Mesenchymal stem cell (in vitro differentiated cells and primary cell): ENCODE data around the gene ARPC4.

ENCODE experiments used
- DNase-seq: peaks from one replicate; pipeline ENCODE4 v3.0.0-alpha.2; 2013
- H2AFZ ChIP-seq: one replicate; pipeline ENCODE4 v1.6.1; 2013; ENCODE audit warnings: low read depth, mild to moderate bottlenecking, control low read depth, inconsistent platforms, low read length, moderate library complexity
- H2AK5ac ChIP-seq: 2 replicates; pipeline ENCODE4 v1.6.1; 2013; ENCODE audit warnings: low read length, moderate library complexity, mild to moderate bottlenecking, inconsistent platforms; ENCODE audit not compliant: severe bottlenecking
- H2BK120ac ChIP-seq: one replicate; pipeline ENCODE4 v1.6.1; 2013; ENCODE audit warnings: low read depth, mild to moderate bottlenecking, inconsistent platforms, low read length, moderate library complexity
- H2BK12ac ChIP-seq, 2 experiments: one replicate each; pipeline ENCODE4 v1.6.1; 2013; ENCODE audit warnings: inconsistent platforms in 2 of 2, low read length in 2 of 2, mild to moderate bottlenecking in 2 of 2, moderate library complexity in 2 of 2, control low read depth in 1 of 2
- H2BK15ac ChIP-seq: one replicate; pipeline ENCODE4 v1.6.1; 2013; ENCODE audit warnings: mild to moderate bottlenecking, low read depth, inconsistent platforms; ENCODE audit not compliant: poor library complexity, severe bottlenecking
- H2BK5ac ChIP-seq: 2 replicates; pipeline ENCODE4 v1.6.1; 2013; ENCODE audit warnings: low read depth, mild to moderate bottlenecking, low read length, control low read depth, inconsistent platforms; ENCODE audit not compliant: poor library complexity, severe bottlenecking
- H3K14ac ChIP-seq, 2 experiments: one replicate each; pipeline ENCODE4 v1.6.1; 2013; ENCODE audit warnings: inconsistent platforms in 2 of 2, low read length in 2 of 2, control low read depth in 1 of 2, mild to moderate bottlenecking in 1 of 2, moderate library complexity in 1 of 2
- H3K18ac ChIP-seq, 2 experiments: one replicate each; pipeline ENCODE4 v1.6.1; 2013; ENCODE audit warnings: inconsistent platforms in 2 of 2, low read length in 2 of 2, control low read depth in 1 of 2, low read depth in 1 of 2, mild to moderate bottlenecking in 1 of 2
- H3K23ac ChIP-seq, 2 experiments: one replicate each; pipeline ENCODE4 v1.6.1; 2013; ENCODE audit warnings: inconsistent platforms in 2 of 2, low read length in 2 of 2, mild to moderate bottlenecking in 2 of 2, moderate library complexity in 2 of 2, control low read depth in 1 of 2
- H3K27ac ChIP-seq: 2 replicates; pipeline ENCODE4 v1.5.1; 2013; ENCODE audit warnings: mild to moderate bottlenecking, moderate library complexity, low read length, control low read depth, inconsistent platforms; ENCODE audit not compliant: poor library complexity, severe bottlenecking
- H3K27me3 ChIP-seq, 2 experiments: 2 replicates each; pipeline versions ENCODE4 v1.6.1 to v1.7.0; 2013; ENCODE audit warnings: low read length in 2 of 2, mild to moderate bottlenecking in 2 of 2, moderate library complexity in 2 of 2, control low read depth in 1 of 2, inconsistent platforms in 1 of 2; ENCODE audit not compliant: control insufficient read depth in 1 of 2, insufficient read depth in 1 of 2
- H3K36me3 ChIP-seq, 2 experiments: 2 replicates each; pipeline versions ENCODE4 v1.6.1 to v1.7.0; 2013; ENCODE audit warnings: low read length in 2 of 2, control low read depth in 1 of 2, inconsistent platforms in 1 of 2, low read depth in 1 of 2, mild to moderate bottlenecking in 1 of 2; ENCODE audit not compliant: insufficient read depth in 2 of 2, control insufficient read depth in 1 of 2
- H3K4ac ChIP-seq, 2 experiments: one replicate each; pipeline ENCODE4 v1.6.1; 2013; ENCODE audit warnings: inconsistent platforms in 2 of 2, low read length in 2 of 2, mild to moderate bottlenecking in 2 of 2, moderate library complexity in 2 of 2, control low read depth in 1 of 2, low read depth in 1 of 2
- H3K4me1 ChIP-seq: 2 replicates; pipeline ENCODE4 v1.6.1; 2013; ENCODE audit warnings: low read depth, low read length, control low read depth; ENCODE audit not compliant: control insufficient read depth, insufficient read depth
- H3K4me2 ChIP-seq: 2 replicates; pipeline ENCODE4 v1.6.1; 2013; ENCODE audit warnings: low read length, mild to moderate bottlenecking, inconsistent platforms; ENCODE audit not compliant: poor library complexity, severe bottlenecking
- H3K4me3 ChIP-seq, 2 experiments: 2 replicates each; pipeline versions ENCODE4 v1.5.1 to v1.7.0; 2013; ENCODE audit warnings: low read length in 2 of 2, mild to moderate bottlenecking in 2 of 2, control low read depth in 1 of 2, low read depth in 1 of 2; ENCODE audit not compliant: insufficient read depth in 1 of 2
- H3K79me1 ChIP-seq: replicated peaks from 2 replicates; pipeline ENCODE4 v1.6.1; 2013; ENCODE audit warnings: mild to moderate bottlenecking, control low read depth, low read length, inconsistent platforms; ENCODE audit not compliant: poor library complexity, severe bottlenecking
- H3K9ac ChIP-seq: 2 replicates; pipeline ENCODE4 v1.7.0; 2013; ENCODE audit warnings: mild to moderate bottlenecking, low read length, moderate library complexity
- H3K9me3 ChIP-seq: 2 replicates; pipeline ENCODE4 v1.7.0; 2013; ENCODE audit warnings: mild to moderate bottlenecking, low read length; ENCODE audit not compliant: control insufficient read depth
- H4K8ac ChIP-seq: one replicate; pipeline ENCODE4 v1.6.1; 2013; ENCODE audit warnings: inconsistent platforms, mild to moderate bottlenecking, low read length, moderate library complexity
- H4K91ac ChIP-seq: one replicate; pipeline ENCODE4 v1.6.1; 2013; ENCODE audit warnings: mild to moderate bottlenecking, low read length, inconsistent platforms
- WGBS: methylation state at CpG from one replicate; pipeline ENCODE4 v1.1.7; 2013; ENCODE audit warnings: mixed read lengths; 5-methylcytosine and 5-hydroxymethylcytosine counted together

The ARPC4 gene

DNA sequence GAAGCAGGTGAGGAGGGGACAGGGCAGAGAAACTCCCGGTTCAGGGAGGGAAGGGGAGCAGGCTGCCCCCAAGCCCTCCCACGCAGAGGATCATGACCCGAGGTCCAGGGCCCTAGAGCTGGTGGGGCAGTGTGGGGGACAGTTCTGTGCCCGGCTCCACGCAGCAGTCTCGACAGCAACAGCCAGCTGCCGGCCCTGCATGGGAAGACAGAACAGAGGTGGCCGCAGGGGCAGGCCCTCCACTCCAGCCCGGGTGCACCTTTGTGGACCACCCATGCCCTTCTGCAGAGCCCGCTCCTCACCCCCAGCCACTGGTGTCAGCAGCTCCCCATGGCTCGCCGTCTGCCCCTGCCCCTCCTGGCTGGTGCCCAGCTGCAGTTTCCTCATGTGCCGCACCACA, 35.5 kb upstream of the ARPC4 start:
- Histone ChIP-seq H3K27me3 (no peaks in the 10 kb centered on the region), H3K9me3 (no peaks in the 10 kb centered on the region), H2BK12ac (no peak overlapping the region), H3K18ac (no peak overlapping the region), H3K23ac (no peak overlapping the region), H2BK5ac (no peak overlapping the region), H2AFZ (no peak overlapping the region), H3K79me1 (peaks cover 10% of the 10 kb centered on the region), H2AK5ac (no peak overlapping the region), H2BK120ac (no peak overlapping the region), H3K14ac (no peak overlapping the region), H3K36me3 (peaks cover 55 to 81% of the 10 kb centered on the region in 2 experiments), H3K4ac (no peak overlapping the region), H3K4me1 (peaks cover 5% of the 10 kb centered on the region), H3K27ac (no peak overlapping the region), H3K4me3 (no peak overlapping the region), H3K4me2 (no peak overlapping the region), H4K8ac (no peak overlapping the region), H4K91ac (no peak overlapping the region), H3K9ac (no peak overlapping the region), H2BK15ac (no peak overlapping the region)
- 97% methylated on average over 13 of the region's 13 CpGs for WGBS
- DNase-seq, result no peak

DNA sequence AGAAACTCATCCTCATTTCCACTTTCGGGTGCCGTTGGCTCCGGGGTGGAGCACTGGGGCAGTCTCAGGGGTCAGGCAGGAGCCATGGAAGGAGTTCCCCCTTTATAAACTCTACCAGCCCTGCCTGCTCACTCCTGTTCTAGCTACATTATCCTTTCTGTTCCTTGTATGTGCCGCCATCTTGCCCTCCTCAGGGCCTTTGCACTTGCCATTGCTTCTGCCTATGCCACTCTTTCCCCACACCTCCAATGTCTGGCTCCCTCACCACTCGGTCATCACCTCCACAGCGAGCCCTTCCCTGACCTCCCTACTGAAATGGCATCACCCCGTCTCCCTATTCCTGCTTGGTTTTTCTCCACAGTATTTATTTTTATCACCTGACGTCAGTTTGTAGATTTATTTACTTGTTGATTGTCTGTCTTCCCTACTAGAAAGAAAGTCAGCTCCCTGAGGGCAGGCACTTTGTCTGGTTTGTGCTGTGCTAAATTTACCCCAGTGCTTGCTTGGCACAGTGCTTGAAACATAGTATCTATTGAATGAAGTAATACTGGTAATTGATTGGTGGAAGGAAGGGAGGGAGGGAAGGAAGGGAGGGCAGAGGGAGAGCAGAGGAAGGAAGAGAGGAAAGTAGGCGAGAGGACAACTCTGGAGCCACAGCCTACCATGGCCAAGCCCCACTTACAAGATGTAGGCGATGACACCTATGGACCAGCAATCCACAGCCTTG, 31.9 kb upstream of the ARPC4 start:
- 96% methylated on average over 9 of the region's 10 CpGs for WGBS
- no peak overlapping the region for H3K9ac ChIP-seq

DNA sequence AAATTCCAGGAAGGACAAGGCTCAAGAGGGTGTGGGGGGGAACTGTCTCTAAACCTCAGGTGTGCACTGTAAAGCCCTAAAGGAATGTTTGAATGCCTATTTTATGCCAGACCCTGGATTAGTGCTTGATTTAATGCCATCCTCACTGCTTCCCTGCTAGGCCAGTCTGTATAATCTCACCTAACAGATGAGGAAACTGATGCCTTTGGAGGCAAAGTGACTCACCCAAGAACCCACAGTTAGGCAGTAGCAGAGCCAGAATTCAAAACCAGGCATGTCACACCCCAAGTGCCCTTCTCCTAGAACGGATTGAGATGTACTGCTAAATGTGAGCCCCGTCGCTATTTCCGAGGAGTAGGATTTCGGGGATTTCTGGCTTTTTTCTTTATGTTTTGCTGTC, 31.0 kb upstream of the ARPC4 start:
- Histone ChIP-seq H3K4me2 (no peak overlapping the region), H3K9ac (no peak overlapping the region), H3K27me3 (no peaks in the 10 kb centered on the region), H3K23ac (no peak overlapping the region), H2AK5ac (no peak overlapping the region), H2AFZ (no peak overlapping the region), H3K4me3 (no peak overlapping the region), H3K9me3 (no peaks in the 10 kb centered on the region), H4K91ac (no peak overlapping the region), H3K4ac (no peak overlapping the region), H2BK5ac (no peak overlapping the region), H3K36me3 (peaks cover 44 to 71% of the 10 kb centered on the region in 2 experiments), H2BK15ac (no peak overlapping the region), H4K8ac (no peak overlapping the region), H2BK120ac (no peak overlapping the region), H3K79me1 (peaks cover 3% of the 10 kb centered on the region), H3K14ac (no peak overlapping the region), H3K4me1 (peaks cover 2% of the 10 kb centered on the region), H3K27ac (no peak overlapping the region), H2BK12ac (no peak overlapping the region), H3K18ac (no peak overlapping the region)
- DNase-seq, result no peak
- WGBS, result 96% methylated on average over 5 of the region's 5 CpGs

More for the DNA sequence above, 31.9 kb upstream of the ARPC4 start:
- no peak overlapping the region for H4K8ac ChIP-seq
- H4K91ac ChIP-seq, result no peak overlapping the region
- H3K27ac ChIP-seq, result no peak overlapping the region
- no peak overlapping the region for H3K4me2 ChIP-seq
- H3K23ac ChIP-seq, result no peak overlapping the region
- no peak overlapping the region for H2AK5ac ChIP-seq
- no peak overlapping the region for H2BK15ac ChIP-seq
- no peak overlapping the region for H2AFZ ChIP-seq
- peaks cover 8% of the 10 kb centered on the region for H3K79me1 ChIP-seq
- no peak overlapping the region for H2BK120ac ChIP-seq
- H3K36me3 ChIP-seq, result peaks cover 52 to 75% of the 10 kb centered on the region in 2 experiments
- no peak overlapping the region for H2BK5ac ChIP-seq
- H3K18ac ChIP-seq, result no peak overlapping the region
- no peaks in the 10 kb centered on the region for H3K27me3 ChIP-seq
- no peak overlapping the region for H3K14ac ChIP-seq
- no peak for DNase-seq
- no peak overlapping the region for H3K4me3 ChIP-seq
- H2BK12ac ChIP-seq, result no peak overlapping the region
- H3K9me3 ChIP-seq, result no peaks in the 10 kb centered on the region
- no peak overlapping the region for H3K4ac ChIP-seq
- H3K4me1 ChIP-seq, result peaks cover 3% of the 10 kb centered on the region

DNA sequence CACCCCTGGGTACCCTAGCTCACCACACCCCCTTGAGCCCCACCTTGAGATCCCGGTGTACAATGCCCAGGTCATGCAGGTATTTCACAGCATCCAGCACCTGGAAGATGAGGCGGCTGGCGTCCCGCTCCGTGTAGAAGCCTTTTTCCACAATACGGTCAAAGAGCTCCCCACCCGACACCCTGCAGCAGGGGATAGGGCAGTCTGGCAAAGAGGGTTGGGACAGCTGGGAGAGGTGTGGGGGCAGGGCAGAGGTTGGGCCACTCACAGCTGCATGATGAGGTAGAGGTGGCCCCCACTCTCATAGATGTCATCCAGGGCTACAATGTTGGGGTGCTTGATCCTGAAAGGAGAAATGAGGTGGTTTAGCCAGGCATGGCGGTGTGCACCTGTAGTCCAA, 30.0 kb upstream of the ARPC4 start:
- Histone ChIP-seq H2AFZ (no peak overlapping the region), H2BK5ac (no peak overlapping the region)

More for the DNA sequence above, 30.0 kb upstream of the ARPC4 start:
- Histone ChIP-seq H4K91ac (no peak overlapping the region), H2BK120ac (no peak overlapping the region), H2BK12ac (no peak overlapping the region), H4K8ac (no peak overlapping the region), H3K36me3 (peaks cover 36 to 62% of the 10 kb centered on the region in 2 experiments), H3K4me3 (no peak overlapping the region), H3K4ac (no peak overlapping the region), H3K14ac (no peak overlapping the region), H3K27me3 (no peaks in the 10 kb centered on the region), H2AK5ac (no peak overlapping the region), H2BK15ac (no peak overlapping the region), H3K23ac (no peak overlapping the region), H3K4me1 (peaks cover 2% of the 10 kb centered on the region), H3K9ac (no peak overlapping the region), H3K27ac (no peak overlapping the region), H3K4me2 (no peak overlapping the region), H3K79me1 (peaks cover 6% of the 10 kb centered on the region), H3K18ac (no peak overlapping the region), H3K9me3 (no peaks in the 10 kb centered on the region)
- DNase-seq, result no peak
- WGBS, result 89% methylated on average over 8 of the region's 8 CpGs
